HL-60 (cell line): Measurements from ENCODE around the gene STAT5B.
"Not testable (repeated sequence)": the region's sequence is repeated elsewhere in the genome, so short reads cannot be mapped to it uniquely, and the experiment has no call there.

Experiments used
- DNase-seq, 2 experiments: peaks; one replicate each; pipeline ENCODE4 v3.0.0-alpha.2; 2010 to 2020; ENCODE audit warnings: low read depth in 1 of 2, low spot score in 1 of 2
- H3K27ac ChIP-seq: fragments of 250-450 bp; sonication (Bioruptor Pico); replicated peaks from 2 replicates; pipeline ENCODE4 v1.5.1; 2020; ENCODE audit warnings: mild to moderate bottlenecking, moderate library complexity
- H3K27me3 ChIP-seq: fragments of 250-450 bp; sonication (Bioruptor Pico); 2 replicates; pipeline ENCODE4 v1.5.1; 2021; ENCODE audit warnings: mild to moderate bottlenecking, moderate library complexity; ENCODE audit not compliant: insufficient read depth, poor library complexity, severe bottlenecking
- H3K4me3 ChIP-seq: replicated peaks from 2 replicates; pipeline ENCODE4 v1.5.1; 2011; ENCODE audit warnings: mild to moderate bottlenecking, control low read depth, low read length; ENCODE audit not compliant: insufficient read depth
- CTCF ChIP-seq: IDR thresholded peaks from one replicate; pipeline ENCODE4 v1.5.1; 2011; ENCODE audit warnings: low read length, control low read depth, inconsistent platforms; ENCODE audit not compliant: insufficient read depth
- GABPA ChIP-seq: IDR thresholded peaks from 2 replicates; pipeline ENCODE4 v1.6.1; 2012; ENCODE audit warnings: low read depth
- POLR2AphosphoS5 ChIP-seq: IDR thresholded peaks from 2 replicates; pipeline ENCODE4 v1.6.1; 2012; ENCODE audit warnings: low read depth
- REST ChIP-seq: IDR thresholded peaks from 2 replicates; pipeline ENCODE4 v1.6.1; 2012; ENCODE audit warnings: low read depth; ENCODE audit not compliant: insufficient replicate concordance
- SPI1 ChIP-seq: IDR thresholded peaks from 2 replicates; pipeline ENCODE4 v1.6.1; 2012; ENCODE audit warnings: low read depth, mild to moderate bottlenecking, borderline replicate concordance

Gene STAT5B

GRCh38 chr17:42266918-42267766, 9.0 kb downstream of the STAT5B start:
- no peak overlapping the region for H3K27ac ChIP-seq
- no peak overlapping the region for H3K4me3 ChIP-seq
- DNase-seq, result peak in 1 of 2 experiments; percentile 58
- no peak for TF ChIP-seq REST
- TF ChIP-seq POLR2AphosphoS5, result no peak
- TF ChIP-seq CTCF, result no peak
- TF ChIP-seq GABPA, result no peak
- no peak for TF ChIP-seq SPI1
- no peaks in the 10 kb centered on the region for H3K27me3 ChIP-seq

- no peak overlapping the region for H3K27ac ChIP-seq
- no peaks in the 10 kb centered on the region for H3K27me3 ChIP-seq
- TF ChIP-seq CTCF, result no peak
- TF ChIP-seq GABPA, result no peak
- DNase-seq, result no peak
- no peak overlapping the region for H3K4me3 ChIP-seq
Measured at GRCh38 chr17:42266462-42266861, 9.7 kb downstream of the STAT5B start.

GRCh38 chr17:42264366-42264765, 11.8 kb downstream of the STAT5B start:
- H3K27ac ChIP-seq, H3K4me3 ChIP-seq, H3K27me3 ChIP-seq, DNase-seq: not testable (repeated sequence)

- Histone ChIP-seq H3K27ac (no peak overlapping the region), H3K4me3 (no peak overlapping the region), H3K27me3 (no peaks in the 10 kb centered on the region)
- no peak for DNase-seq
- TF ChIP-seq GABPA (no peak), CTCF (no peak), POLR2AphosphoS5 (no peak), REST (no peak), SPI1 (no peak)
Measured at GRCh38 chr17:42260318-42260717, 15.9 kb downstream of the STAT5B start.
